SK-N-SH (cell line): Measurements from ENCODE around the gene LIPN. TPM values are rescaled to one million over a fixed set of nuclear protein-coding genes. Genes with fewer than 3 reads are reported as not detected.

Source experiments
- CTCF ChIA-PET: fragments of 300-600, 350-600 bp; formaldehyde crosslinking; extraction: SDS; loops from one replicate; lab custom pipeline; 2021; lab: Yijun Ruan, JAX
- POLR2A ChIA-PET: fragments of 350-600 bp; sonication (Branson Sonifier 250); formaldehyde crosslinking; extraction: SDS; loops from one replicate; lab custom pipeline; 2020; ENCODE audit warnings: antibody characterized with exemption, inconsistent platforms; lab: Yijun Ruan, JAX
- DNase-seq: peaks from one replicate; pipeline ENCODE4 v3.0.0; 2012
- H2AFZ ChIP-seq: fragments of 200-600 bp; sonication (generic); 2 replicates; pipeline ENCODE4 v1.8.1; 2016; ENCODE audit warnings: antibody characterized with exemption, mild to moderate bottlenecking, low read depth
- H3F3A ChIP-seq: fragments of 200-600 bp; sonication (generic); replicated peaks from 2 replicates; pipeline ENCODE3; 2016; ENCODE audit warnings: antibody characterized with exemption, mild to moderate bottlenecking; ENCODE audit not compliant: insufficient read depth
- H3K27ac ChIP-seq, 2 experiments: fragments of 200-500 bp in 1 of 2; fragments of 200-600 bp in 1 of 2; sonication (Bioruptor generic) in 1 of 2; sonication (generic), shearing (Covaris generic) in 1 of 2; 2 replicates each; pipeline versions ENCODE4 v1.5.1 to v1.6.1; 2014 to 2016; ENCODE audit warnings: low read depth in 2 of 2, inconsistent platforms in 1 of 2, low read length in 1 of 2, mild to moderate bottlenecking in 1 of 2, mixed read lengths in 1 of 2
- H3K27me3 ChIP-seq: fragments of 200-600 bp; sonication (generic), shearing (Covaris generic); 2 replicates; pipeline ENCODE4 v1.6.1; 2016; ENCODE audit warnings: mixed run types; ENCODE audit not compliant: insufficient read depth
- H3K36me3 ChIP-seq, 2 experiments: fragments of 200-500 bp in 1 of 2; fragments of 200-600 bp in 1 of 2; sonication (Bioruptor generic) in 1 of 2; sonication (generic) in 1 of 2; replicated peaks in 1 of 2; 2 replicates each; pipeline versions ENCODE3 to v1.5.1; 2014 to 2016; ENCODE audit warnings: low read length in 1 of 2, mild to moderate bottlenecking in 1 of 2; ENCODE audit not compliant: insufficient read depth in 2 of 2, control insufficient read depth in 1 of 2
- H3K4me1 ChIP-seq, 2 experiments: fragments of 200-500 bp in 1 of 2; fragments of 200-600 bp in 1 of 2; sonication (Bioruptor generic) in 1 of 2; sonication (generic), shearing (Covaris generic) in 1 of 2; 2 replicates each; pipeline versions ENCODE4 v1.5.1 to v1.6.1; 2014 to 2016; ENCODE audit warnings: low read depth in 1 of 2, low read length in 1 of 2, mixed run types in 1 of 2; ENCODE audit not compliant: insufficient read depth in 2 of 2, control insufficient read depth in 1 of 2
- H3K4me2 ChIP-seq: fragments of 200-600 bp; sonication (generic), shearing (Covaris generic); 2 replicates; pipeline ENCODE4 v1.6.1; 2017; ENCODE audit warnings: mixed run types
- H3K4me3 ChIP-seq, 2 experiments: fragments of 200-500 bp in 1 of 2; fragments of 200-600 bp in 1 of 2; sonication (Bioruptor generic) in 1 of 2; sonication (generic), shearing (Covaris generic) in 1 of 2; 2 replicates each; pipeline versions ENCODE4 v1.5.1 to v1.8.1; 2014 to 2016; ENCODE audit warnings: low read depth in 2 of 2, inconsistent platforms in 1 of 2, low read length in 1 of 2, mild to moderate bottlenecking in 1 of 2, mixed read lengths in 1 of 2, moderate library complexity in 1 of 2
- H3K79me2 ChIP-seq: fragments of 200-600 bp; sonication (generic); 2 replicates; pipeline ENCODE4 v1.8.1; 2017; ENCODE audit warnings: mild to moderate bottlenecking; ENCODE audit not compliant: insufficient read depth
- H3K9ac ChIP-seq: fragments of 200-600 bp; sonication (generic); 2 replicates; pipeline ENCODE4 v1.6.1; 2017; ENCODE audit warnings: mixed run types
- H3K9me2 ChIP-seq: fragments of 200-600 bp; sonication (generic); 2 replicates; pipeline ENCODE4 v1.6.1; 2017; ENCODE audit warnings: mixed run types
- H3K9me3 ChIP-seq: fragments of 200-600 bp; sonication (generic); 2 replicates; pipeline ENCODE4 v1.6.1; 2017; ENCODE audit warnings: mixed run types, mild to moderate bottlenecking, moderate library complexity
- H4K20me1 ChIP-seq: fragments of 200-600 bp; sonication (generic); 2 replicates; pipeline ENCODE4 v1.6.1; 2017; ENCODE audit warnings: mild to moderate bottlenecking, mixed run types; ENCODE audit not compliant: insufficient read depth
- CHD2 ChIP-seq: fragments of 150-350 bp; IDR thresholded peaks from 2 replicates; pipeline ENCODE4 v1.6.1; 2018; ENCODE audit warnings: low read length; ENCODE audit not compliant: partially characterized antibody
- ELF1 ChIP-seq: IDR thresholded peaks from 2 replicates; pipeline ENCODE4 v1.4.0; 2012
- EZH2phosphoT487 ChIP-seq: fragments of 200-600 bp; sonication (generic); IDR thresholded peaks from 2 replicates; pipeline ENCODE4 v1.6.1; 2017; ENCODE audit warnings: low read depth, mixed run types, mild to moderate bottlenecking, antibody characterized with exemption, moderate library complexity, borderline replicate concordance
- FOSL2 ChIP-seq: IDR thresholded peaks from 2 replicates; pipeline ENCODE4 v1.4.0; 2012; ENCODE audit warnings: low read depth, mild to moderate bottlenecking, moderate library complexity, borderline replicate concordance
- FOXJ3 ChIP-seq: sonication (generic); formaldehyde crosslinking; IDR thresholded peaks from 2 replicates; pipeline ENCODE4 v1.5.1; 2020; ENCODE audit warnings: mild to moderate bottlenecking, missing genetic modification reagents
- FOXM1 ChIP-seq: IDR thresholded peaks from 2 replicates; pipeline ENCODE4 v1.4.0; 2012; ENCODE audit warnings: low read depth, mild to moderate bottlenecking
- GABPA ChIP-seq: IDR thresholded peaks from 2 replicates; pipeline ENCODE4 v1.4.0; 2012; ENCODE audit warnings: low read depth, mild to moderate bottlenecking
- GATA2 ChIP-seq: sonication (generic); formaldehyde crosslinking; IDR thresholded peaks from 2 replicates; pipeline ENCODE4 v1.5.0; 2020; ENCODE audit warnings: mild to moderate bottlenecking, missing genetic modification reagents
- JUND ChIP-seq: IDR thresholded peaks from 2 replicates; pipeline ENCODE4 v1.4.0; 2012
- MEF2A ChIP-seq: IDR thresholded peaks from 2 replicates; pipeline ENCODE4 v1.4.0; 2012; ENCODE audit warnings: low read depth, borderline replicate concordance
- MXI1 ChIP-seq: IDR thresholded peaks from 2 replicates; pipeline ENCODE4 v1.6.1; 2012; ENCODE audit warnings: mild to moderate bottlenecking, low read depth, low read length, improper control_type of control experiment
- NFIC ChIP-seq: IDR thresholded peaks from 2 replicates; pipeline ENCODE4 v1.4.0; 2012; ENCODE audit warnings: borderline replicate concordance
- NRF1 ChIP-seq: IDR thresholded peaks from 2 replicates; pipeline ENCODE4 v1.6.1; 2012; ENCODE audit warnings: low read depth, mild to moderate bottlenecking, low read length
- RAD21 ChIP-seq: IDR thresholded peaks from 2 replicates; pipeline ENCODE4 v1.6.1; 2012; ENCODE audit warnings: mild to moderate bottlenecking, low read length
- RCOR1 ChIP-seq: fragments of 150-350 bp; IDR thresholded peaks from 2 replicates; pipeline ENCODE4 v1.6.1; 2017; ENCODE audit warnings: antibody characterized with exemption, low read length
- RFX5 ChIP-seq: IDR thresholded peaks from 2 replicates; pipeline ENCODE4 v1.6.1; 2012; ENCODE audit warnings: mild to moderate bottlenecking, improper control_type of control experiment, low read length
- SIN3A ChIP-seq: IDR thresholded peaks from 2 replicates; pipeline ENCODE4 v1.6.1; 2012; ENCODE audit warnings: low read depth, mild to moderate bottlenecking, low read length, moderate library complexity, borderline replicate concordance
- TCF12 ChIP-seq: IDR thresholded peaks from 2 replicates; pipeline ENCODE4 v1.4.0; 2012
- TEAD4 ChIP-seq: IDR thresholded peaks from 2 replicates; pipeline ENCODE4 v1.4.0; 2012; ENCODE audit warnings: mild to moderate bottlenecking, borderline replicate concordance; ENCODE audit not compliant: insufficient read depth
- YY1 ChIP-seq: IDR thresholded peaks from 2 replicates; pipeline ENCODE4 v1.4.0; 2012; ENCODE audit warnings: low read depth, mild to moderate bottlenecking
- WGBS: methylation state at CpG from one replicate; pipeline ENCODE4 v1.1.6; 2017; ENCODE audit warnings: low lambda C conversion rate; 5-methylcytosine and 5-hydroxymethylcytosine counted together
- polyA plus RNA-seq, 3 experiments: library from polyadenylated mRNA; depleted of rRNA; stranded (reverse); fragments of >200 nt; gene quantifications; 2 replicates each; pipeline ENCODE4 v1.2.3, GENCODE V29; 2012
- TF ChIP-seq, protein P1 (sequence below): IDR thresholded peaks from 2 replicates; pipeline ENCODE4 v1.4.0; 2012; ENCODE audit warnings: low read depth, borderline replicate concordance
- TF ChIP-seq, protein P2 (sequence below): IDR thresholded peaks from 2 replicates; pipeline ENCODE4 v1.4.0; 2012; ENCODE audit warnings: low read depth
- TF ChIP-seq, protein P3 (sequence below): fragments of 150-350 bp; IDR thresholded peaks from 2 replicates; pipeline ENCODE4 v1.6.1; 2016; ENCODE audit warnings: mild to moderate bottlenecking, low read depth, low read length
- TF ChIP-seq, protein P4 (sequence below): IDR thresholded peaks from 2 replicates; pipeline ENCODE4; 2012

Gene LIPN
- polyA plus RNA-seq, 1 of the 3 experiments (the other 2 are of a cell fraction) = not detected

DNA sequence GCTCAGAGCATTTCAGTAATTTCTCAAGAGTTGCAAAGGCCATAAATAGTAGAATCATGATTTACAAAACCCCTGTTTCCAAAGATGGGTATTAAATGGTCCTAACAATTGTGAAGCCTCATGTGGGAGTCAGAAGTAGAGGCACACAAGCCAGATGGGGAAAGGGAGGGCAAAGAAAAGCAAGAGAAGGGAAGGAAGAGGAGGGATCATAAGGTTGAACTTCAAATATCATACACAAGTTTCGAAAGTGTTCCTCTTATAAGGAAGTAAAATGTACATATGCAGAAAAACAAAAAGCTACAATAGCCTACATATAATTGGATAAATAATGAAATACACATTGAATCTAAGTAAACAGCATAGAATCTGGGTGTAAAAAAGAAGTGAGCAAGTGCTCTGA, 6.0 kb downstream of the LIPN start:
- Histone ChIP-seq H3K79me2 (no peaks in the 10 kb centered on the region), H3K4me2 (no peak overlapping the region), H3K9ac (no peak overlapping the region), H3K36me3 (no peaks in the 10 kb centered on the region), H3K4me3 (no peak overlapping the region), H3K4me1 (no peaks in the 10 kb centered on the region), H2AFZ (no peak overlapping the region), H3K27me3 (no peaks in the 10 kb centered on the region), H3K9me3 (no peaks in the 10 kb centered on the region), H3F3A (peaks cover 5% of the 10 kb centered on the region), H4K20me1 (no peaks in the 10 kb centered on the region), H3K27ac (no peak overlapping the region), H3K9me2 (no peaks in the 10 kb centered on the region)
- POLR2A ChIA-PET = no interaction called here
- DNase-seq = no peak
- WGBS = 93% methylated on average over 1 of the region's 1 CpG
- no peak for TF ChIP-seq FOXM1
- TF ChIP-seq EZH2phosphoT487 = no peak
- no peak for TF ChIP-seq NFIC
- TF ChIP-seq, protein P1, sequence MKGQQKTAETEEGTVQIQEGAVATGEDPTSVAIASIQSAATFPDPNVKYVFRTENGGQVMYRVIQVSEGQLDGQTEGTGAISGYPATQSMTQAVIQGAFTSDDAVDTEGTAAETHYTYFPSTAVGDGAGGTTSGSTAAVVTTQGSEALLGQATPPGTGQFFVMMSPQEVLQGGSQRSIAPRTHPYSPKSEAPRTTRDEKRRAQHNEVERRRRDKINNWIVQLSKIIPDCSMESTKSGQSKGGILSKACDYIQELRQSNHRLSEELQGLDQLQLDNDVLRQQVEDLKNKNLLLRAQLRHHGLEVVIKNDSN = no peak
- TF ChIP-seq MXI1 = no peak
- TF ChIP-seq RCOR1 = no peak
- TF ChIP-seq, protein P2, sequence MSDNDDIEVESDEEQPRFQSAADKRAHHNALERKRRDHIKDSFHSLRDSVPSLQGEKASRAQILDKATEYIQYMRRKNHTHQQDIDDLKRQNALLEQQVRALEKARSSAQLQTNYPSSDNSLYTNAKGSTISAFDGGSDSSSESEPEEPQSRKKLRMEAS = no peak
- no peak for TF ChIP-seq MEF2A
- TF ChIP-seq RFX5 = no peak
- TF ChIP-seq SIN3A = no peak
- CTCF ChIA-PET = interaction anchor here (1.4 kb wide), 1 partner anchor 23 kb away, joined by 4 read pairs; no protein-coding TSS in a partner anchor

DNA sequence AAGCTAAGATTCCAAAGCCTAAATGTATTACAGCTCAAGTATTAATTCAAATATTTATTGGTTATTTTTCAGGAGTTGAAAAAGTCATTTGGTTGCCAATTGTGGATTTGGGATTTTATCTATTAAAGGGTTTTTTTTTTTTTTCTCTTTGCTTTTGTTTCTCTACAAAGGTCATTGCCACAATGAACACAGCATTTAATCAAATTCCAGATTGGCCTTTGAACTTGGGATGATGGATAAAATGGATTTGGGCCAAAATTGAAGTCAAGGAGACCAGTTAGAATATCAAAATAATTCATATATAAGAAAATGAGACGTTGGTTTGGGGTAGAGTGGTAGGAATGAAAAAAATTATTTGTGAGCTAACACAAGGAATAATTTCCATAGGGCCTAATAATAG, 9.6 kb downstream of the LIPN start:
- H2AFZ ChIP-seq = no peak overlapping the region
- peaks cover 5% of the 10 kb centered on the region for H3F3A ChIP-seq
- H3K9ac ChIP-seq = no peak overlapping the region
- TF ChIP-seq, protein P3, sequence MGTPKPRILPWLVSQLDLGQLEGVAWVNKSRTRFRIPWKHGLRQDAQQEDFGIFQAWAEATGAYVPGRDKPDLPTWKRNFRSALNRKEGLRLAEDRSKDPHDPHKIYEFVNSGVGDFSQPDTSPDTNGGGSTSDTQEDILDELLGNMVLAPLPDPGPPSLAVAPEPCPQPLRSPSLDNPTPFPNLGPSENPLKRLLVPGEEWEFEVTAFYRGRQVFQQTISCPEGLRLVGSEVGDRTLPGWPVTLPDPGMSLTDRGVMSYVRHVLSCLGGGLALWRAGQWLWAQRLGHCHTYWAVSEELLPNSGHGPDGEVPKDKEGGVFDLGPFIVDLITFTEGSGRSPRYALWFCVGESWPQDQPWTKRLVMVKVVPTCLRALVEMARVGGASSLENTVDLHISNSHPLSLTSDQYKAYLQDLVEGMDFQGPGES = no peak
- TF ChIP-seq EZH2phosphoT487 (no peak), NFIC (no peak), RFX5 (no peak), CHD2 (no peak), JUND (no peak), FOSL2 (no peak), TEAD4 (no peak), GABPA (no peak), NRF1 (no peak), MEF2A (no peak), YY1 (no peak), TCF12 (no peak), RAD21 (no peak), FOXM1 (no peak), ELF1 (no peak), FOXJ3 (CRISPR knock-in tag) (no peak), GATA2 (CRISPR knock-in tag) (no peak)
- TF ChIP-seq, protein P2 = no peak
- TF ChIP-seq, protein P4, sequence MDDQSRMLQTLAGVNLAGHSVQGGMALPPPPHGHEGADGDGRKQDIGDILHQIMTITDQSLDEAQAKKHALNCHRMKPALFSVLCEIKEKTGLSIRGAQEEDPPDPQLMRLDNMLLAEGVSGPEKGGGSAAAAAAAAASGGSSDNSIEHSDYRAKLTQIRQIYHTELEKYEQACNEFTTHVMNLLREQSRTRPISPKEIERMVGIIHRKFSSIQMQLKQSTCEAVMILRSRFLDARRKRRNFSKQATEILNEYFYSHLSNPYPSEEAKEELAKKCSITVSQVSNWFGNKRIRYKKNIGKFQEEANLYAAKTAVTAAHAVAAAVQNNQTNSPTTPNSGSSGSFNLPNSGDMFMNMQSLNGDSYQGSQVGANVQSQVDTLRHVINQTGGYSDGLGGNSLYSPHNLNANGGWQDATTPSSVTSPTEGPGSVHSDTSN = no peak
- H3K4me3 ChIP-seq = no peak overlapping the region
- 0 out of 2 replicates have a peak, but pooled peaks cover 7% of the 10 kb centered on the region for H3K9me3 ChIP-seq
- H3K27me3 ChIP-seq = no peaks in the 10 kb centered on the region
- no peak for DNase-seq
- ChIA-PET CTCF (interaction anchor here (1.3 to 2.6 kb wide), 4 partner anchors 9 to 163 kb away, joined by 3 to 6 read pairs (median 4); no protein-coding TSS in a partner anchor), POLR2A (no interaction called here)
- H3K79me2 ChIP-seq = no peaks in the 10 kb centered on the region
- no peak overlapping the region for H3K4me2 ChIP-seq
- 40% methylated on average over 1 of the region's 1 CpG for WGBS
- H3K27ac ChIP-seq = no peak overlapping the region
- no peaks in the 10 kb centered on the region for H3K4me1 ChIP-seq
- H3K9me2 ChIP-seq = no peaks in the 10 kb centered on the region
- no peaks in the 10 kb centered on the region for H4K20me1 ChIP-seq
- no peaks in the 10 kb centered on the region for H3K36me3 ChIP-seq
